HG02885 (cell line): Measurements from ENCODE around the gene ARHGDIA.

Experiments
- ATAC-seq: cut with Tn5 transposase; IDR thresholded peaks from one replicate; pipeline ENCODE4 v1.9.1; 2021; ENCODE audit warnings: mild to moderate bottlenecking; ENCODE audit not compliant: unreplicated experiment, poor library complexity

The ARHGDIA gene

DNA sequence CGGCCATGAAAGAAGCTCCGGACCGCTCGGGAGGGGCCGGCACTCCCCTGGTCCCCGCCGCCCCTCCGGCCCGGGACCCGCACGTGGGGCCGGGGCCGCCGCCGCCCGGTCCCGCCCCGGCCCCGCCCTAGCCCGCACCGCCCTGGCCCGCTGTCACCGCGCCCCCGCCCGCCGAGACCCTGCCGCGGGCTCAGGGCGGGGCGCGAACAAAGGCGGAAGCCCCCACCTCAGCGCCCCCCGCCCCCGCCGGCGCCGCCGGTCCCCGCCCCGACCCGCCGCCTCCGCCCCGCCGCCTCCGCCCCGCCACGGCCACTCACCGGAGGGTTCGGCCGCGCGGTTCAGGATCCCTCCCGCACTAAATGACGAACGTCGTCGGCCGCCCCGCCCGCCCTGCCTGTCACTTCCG lies at the start of gene ARHGDIA:
Gene ARHGDIA, minus strand, starts transcription at position 357 of the 406 bp plus-strand sequence. CDS start 1,407 bp downstream, outside the sequence.
- ATAC-seq = peak; percentile 22

DNA sequence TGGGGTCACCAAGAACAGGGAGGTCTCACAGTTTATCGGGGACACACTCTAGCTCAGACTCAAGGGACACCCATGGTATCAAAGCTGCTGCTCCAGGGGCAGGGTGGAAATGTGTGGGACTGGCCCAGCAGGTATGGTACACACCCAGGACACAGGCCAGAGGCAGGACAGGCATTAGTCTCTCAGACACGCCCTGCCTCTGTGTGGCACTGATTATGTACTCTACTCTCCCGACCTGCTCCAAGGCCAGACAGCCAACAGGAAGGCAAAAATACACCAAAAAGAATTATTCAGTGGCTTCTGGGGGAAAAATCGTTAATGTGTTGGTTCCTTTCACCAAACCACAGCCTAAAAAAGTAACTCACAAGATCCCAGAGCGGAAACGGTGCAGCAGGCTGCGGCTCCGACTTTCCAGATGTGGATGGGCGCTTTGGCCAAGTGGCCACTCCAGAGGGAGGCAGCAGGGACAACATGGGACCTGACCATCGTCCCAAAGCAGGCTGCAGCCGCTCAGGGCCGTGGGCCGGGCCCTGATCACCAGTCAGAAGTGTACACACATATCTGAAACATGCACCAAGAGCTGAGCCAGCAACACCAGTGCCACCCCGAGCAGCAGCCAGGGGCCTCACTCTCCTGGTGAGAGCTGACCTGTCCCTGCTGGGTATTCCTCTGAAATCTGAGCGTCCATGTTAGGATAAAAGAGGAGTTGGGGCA lies 47.9 kb upstream of the ARHGDIA start:
- no peak for ATAC-seq

DNA sequence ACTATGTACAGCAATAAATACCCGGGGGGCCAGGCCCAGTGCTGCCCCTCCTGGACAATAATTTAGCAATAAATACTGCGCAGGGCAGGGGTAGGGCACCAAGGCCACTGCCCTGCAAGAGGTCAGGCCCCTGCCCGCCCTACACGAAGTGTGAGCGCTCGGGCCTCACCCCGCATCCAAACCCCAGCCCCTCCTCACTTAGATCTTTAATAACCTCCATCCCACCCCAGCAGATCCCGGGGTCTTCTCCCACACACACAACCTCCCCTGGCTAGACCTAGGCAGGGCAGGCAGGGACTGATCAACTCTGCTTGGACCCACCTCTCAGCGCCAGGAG lies 47.2 kb upstream of the ARHGDIA start:
- peak; percentile 18 for ATAC-seq

DNA sequence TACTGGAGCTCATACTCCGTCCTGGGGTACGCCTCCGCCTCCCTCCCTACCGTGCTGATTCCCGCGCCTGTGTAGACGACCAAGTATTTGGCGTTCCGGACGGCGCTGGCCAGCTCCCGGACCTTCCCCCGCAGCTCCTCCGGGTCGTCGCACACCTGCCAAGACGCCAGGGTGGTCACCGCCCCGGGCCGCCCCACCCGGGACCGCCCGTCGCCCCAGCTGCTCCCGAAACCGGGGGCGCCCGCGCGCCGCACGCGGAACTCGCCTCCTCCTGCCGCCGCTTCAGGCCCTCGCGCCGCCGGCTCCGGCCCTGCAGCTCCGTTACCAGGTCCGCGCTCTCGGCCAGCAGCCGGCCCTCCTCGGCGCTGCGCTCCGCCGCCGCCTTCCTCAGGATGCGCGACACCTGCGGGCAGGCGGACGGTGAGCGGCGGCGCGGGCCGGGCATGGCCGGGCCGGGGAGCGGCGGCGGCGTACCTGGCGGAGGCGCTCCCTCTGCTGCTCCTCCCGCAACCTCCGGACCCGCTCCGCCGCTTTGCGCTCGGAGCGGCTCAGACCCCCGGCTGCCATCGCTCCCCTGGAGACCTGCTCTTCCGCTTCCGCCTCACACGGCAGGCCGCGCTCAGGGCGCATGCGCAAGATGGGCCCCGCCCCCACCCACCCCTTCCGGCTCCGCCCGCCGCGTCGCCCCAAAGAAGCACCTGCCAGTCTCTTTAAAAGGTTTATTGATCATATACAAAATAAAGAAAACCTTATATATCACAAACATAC lies 46.6 kb upstream of the ARHGDIA start, which contains the start of gene SIRT7:
Gene SIRT7, minus strand, starts transcription at position 612 of the 768 bp plus-strand sequence. Its CDS starts 45 bp downstream, at position 567.
- ATAC-seq = peak; percentile 80

DNA sequence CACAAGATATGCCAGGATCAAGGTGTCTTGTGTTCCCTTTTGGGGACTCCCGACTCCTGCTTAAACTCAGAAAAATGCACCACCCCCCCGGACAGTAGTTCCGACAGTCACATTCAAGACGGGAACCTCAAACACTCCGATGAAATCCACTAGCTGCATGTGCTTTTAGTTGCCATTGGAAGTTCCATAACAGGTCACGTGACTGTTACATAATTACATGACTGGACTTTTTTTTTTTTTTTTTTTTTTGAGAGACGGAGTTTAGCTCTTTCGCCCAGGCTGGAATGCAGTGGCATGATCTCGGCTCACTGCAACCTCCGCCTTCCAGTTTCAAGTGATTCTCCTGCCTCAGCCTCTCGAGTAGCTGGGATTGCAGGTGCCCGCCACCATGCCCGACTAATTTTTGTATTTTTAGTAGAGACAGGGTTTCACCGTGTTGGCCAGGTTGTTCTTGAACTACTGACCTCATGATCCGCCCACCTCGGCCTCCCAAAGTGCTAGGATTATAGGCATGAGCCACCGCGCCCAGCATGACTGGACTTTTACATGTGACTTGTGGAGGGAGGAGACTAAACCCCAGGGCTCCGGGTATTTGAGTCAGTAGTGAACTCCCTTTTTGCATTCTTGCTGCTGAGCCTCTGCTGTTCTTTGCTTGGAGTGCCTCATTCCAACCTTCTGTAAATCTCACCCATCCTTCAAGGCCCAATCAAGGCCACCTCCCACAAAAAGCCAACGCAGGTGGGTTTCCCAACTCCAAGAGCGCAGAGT lies 45.3 kb upstream of the ARHGDIA start:
- no peak for ATAC-seq

DNA sequence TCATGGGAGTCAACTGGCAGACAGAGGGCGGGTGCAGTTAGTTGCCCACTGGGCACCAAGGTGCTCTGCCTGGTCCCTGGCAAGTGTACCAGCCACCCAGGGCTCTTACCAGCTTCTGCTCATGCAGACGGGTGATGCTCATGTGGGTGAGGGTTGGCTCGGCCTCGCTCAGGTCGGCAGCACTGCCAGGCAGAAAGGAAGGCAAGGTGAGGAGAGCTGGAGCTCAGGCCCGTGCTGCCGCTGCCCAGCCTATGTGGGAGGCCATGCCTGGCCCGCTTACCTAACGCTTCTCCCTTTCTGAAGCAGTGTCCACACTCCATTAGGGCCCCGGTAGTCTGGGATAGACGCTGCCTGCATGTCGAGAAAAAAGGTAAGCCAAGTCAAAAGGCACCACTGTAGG lies 44.2 kb upstream of the ARHGDIA start:
- ATAC-seq = no peak

DNA sequence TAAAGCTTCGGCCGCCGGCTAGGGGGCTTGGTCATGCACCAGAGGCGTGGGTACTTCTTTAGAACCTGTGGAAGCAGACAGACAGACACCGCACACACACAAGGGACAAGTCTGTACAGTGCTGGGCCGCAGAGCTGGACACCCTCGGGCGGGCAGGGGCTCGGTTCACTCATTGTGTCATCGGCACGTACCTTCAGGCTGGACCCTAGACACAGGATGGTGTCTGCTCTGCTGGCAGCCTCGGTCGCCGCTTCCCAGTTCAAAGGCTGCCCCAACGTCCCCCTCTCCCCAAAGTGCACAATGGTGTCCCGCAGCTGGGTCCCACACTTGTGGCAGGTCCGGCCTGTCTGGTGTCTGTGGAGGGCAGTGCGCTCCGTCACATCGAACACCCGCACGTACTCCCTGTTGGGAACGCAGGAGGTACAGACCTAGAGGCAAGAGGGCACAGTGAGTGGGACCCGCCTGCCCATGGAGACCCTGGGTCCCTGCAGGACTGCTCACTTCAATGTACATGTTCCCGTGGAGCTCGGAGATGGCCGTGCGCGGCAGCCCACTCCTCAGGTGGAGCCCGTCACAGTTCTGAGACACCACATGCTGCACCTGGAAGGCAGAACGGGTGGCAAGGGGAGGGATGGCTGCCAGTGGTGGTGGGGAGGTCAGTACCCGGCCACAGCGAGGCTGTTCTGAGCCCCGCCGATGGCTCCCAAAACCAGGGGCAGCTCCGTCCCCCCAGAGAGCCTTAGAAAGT lies 43.1 kb upstream of the ARHGDIA start:
- ATAC-seq = no peak

DNA sequence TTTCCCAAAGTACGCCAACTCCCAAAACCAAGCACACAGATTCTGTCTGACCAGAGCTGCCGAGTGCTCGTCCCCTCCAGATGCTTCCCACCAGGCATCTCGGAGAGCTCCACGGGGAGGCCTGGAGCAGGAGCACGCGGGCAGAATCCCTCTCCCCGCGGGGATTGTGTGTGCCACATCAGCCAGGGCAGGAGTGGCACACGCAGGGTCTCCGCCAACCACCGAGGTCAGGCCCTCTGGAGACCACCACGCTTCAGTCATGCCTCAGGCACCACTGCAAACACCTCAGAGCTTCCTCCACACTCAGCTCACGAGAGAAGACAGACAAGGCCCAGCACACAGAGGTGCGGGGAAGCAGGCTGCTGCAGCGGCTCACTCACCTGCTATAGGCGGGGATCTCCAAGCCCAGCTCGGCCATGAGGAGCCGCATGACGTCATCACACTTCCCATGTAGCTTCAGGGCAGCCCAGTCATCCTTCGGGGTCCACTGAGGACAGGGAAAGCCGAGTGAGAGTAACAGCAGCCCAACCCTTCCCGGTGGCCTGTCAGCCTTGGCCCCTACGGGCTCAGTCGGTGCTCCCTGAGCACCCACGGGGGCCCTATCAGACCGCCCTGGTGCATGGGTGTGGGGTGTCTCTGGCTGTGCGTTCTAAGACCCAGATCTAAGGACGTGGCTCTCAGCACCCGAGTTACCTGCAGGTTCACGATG lies 42.4 kb upstream of the ARHGDIA start:
- no peak for ATAC-seq

DNA sequence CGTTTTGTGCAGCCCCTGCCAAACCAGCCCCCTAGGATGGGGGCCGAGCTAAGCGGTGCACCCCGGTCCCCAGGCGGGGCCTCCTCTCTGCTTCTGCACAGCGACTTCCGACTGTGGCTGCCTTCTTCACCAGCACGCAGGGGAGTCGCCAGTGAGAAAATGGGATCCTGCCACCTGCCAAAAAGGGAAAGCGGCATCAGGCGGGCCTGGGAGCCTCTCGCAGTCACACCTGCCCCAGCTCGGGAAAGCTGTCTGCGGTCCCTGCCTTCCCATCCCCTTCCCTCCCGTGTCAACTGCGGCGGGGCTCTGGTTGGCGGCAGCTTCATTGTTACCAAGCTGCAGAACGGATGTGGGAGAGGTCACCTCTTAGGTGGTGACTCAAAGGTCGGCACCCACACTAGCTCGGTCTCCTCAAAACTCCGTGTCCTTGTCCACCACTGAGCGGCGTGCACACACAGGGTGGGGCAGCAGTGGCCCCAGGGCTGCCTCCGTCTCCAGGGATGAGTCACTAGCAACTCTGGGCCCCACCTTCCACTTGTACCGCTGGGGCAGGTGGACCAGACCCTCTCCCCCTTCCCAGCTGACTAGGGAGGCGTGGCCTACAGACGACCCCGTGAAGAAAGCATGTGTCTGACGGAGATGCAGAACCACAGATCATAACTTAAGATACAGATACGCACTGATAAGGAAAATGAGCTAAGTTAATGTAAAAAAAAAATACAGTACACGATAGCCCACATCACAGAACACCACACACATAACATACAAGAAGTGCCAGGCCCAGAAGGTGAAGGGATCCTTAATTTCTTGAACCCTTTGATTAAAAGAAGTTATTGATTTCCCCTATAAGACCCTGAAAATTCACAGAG lies 41.5 kb upstream of the ARHGDIA start:
- ATAC-seq = no peak

DNA sequence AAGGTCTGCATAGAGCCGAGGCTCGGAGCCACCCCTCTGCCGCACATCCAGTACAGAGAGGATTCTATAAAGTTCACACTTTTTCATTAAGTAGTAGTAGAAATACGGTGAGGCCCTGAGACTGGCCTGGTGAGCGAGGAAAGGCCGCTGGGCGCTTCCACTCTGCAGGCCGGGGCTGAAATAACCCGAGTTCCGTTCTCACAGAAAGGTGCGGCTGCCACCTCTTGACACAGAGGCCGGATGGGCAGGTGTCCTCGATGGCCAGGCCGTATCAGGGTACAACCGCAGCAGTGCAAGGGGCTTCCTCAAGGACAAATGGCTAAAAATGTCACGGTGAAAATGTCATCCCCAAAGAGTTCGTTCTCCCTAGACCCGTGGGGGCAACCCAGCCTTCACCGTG lies 40.8 kb upstream of the ARHGDIA start:
- ATAC-seq = no peak

DNA sequence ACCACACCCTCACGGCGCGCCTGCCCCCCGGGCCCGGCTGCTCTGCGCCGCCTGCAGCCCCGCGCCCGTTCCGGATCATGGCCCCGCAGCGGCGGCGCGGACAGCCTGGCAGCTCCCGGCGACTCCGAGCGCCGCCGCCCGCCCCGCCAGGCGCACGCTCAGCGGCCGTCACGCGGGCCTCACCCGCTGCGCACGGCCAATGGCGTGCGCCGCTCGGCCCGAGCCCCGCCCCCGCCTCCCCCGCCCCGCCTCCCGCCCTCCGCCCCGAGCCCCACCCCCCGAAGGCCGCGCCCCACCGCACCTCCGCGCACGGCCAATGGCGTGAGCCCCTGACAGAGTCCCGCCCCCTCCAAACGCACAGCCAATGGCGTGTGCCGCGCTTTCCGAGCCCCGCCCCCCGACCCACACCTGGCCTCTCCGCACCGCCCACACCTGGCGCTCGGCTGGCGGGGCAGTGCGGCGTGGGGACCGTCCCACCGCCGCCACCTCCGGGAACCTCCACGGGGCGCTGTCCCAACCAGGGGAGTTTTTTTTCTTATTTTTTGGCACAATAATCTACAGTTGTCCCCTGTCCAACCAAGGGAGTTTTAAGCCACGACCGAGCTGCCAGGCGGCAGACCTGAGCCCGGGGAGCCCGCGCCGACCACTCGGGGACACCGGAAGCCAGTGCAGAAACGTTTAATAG lies 40.3 kb upstream of the ARHGDIA start, which contains the start of gene PCYT2:
Gene PCYT2, minus strand, starts transcription at position 123 of the 685 bp plus-strand sequence. Its CDS starts 44 bp downstream, at position 79.
- ATAC-seq = peak; percentile 80

DNA sequence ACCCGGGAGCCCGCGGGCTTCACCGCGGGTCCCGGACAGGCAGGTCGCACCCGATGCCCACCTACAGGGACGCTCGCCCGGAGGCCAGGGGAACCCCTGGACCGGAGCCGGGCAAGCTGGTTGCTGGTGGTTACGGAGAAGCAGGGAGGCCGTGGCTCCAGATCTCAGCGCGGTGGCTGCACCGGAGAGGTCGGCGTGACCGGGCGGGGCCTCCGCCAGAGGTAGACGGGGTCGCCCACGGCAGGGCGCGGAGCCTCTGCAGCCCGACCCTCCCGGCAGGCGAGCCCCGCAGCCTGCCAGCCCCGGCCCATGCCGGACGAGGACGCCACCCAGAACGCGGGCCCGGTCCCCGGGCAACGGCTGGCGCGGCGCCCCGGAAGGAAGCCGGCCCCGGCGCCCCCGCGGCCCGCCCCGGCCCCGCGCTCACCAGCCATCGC lies 39.7 kb upstream of the ARHGDIA start:
- ATAC-seq = peak; percentile 41

DNA sequence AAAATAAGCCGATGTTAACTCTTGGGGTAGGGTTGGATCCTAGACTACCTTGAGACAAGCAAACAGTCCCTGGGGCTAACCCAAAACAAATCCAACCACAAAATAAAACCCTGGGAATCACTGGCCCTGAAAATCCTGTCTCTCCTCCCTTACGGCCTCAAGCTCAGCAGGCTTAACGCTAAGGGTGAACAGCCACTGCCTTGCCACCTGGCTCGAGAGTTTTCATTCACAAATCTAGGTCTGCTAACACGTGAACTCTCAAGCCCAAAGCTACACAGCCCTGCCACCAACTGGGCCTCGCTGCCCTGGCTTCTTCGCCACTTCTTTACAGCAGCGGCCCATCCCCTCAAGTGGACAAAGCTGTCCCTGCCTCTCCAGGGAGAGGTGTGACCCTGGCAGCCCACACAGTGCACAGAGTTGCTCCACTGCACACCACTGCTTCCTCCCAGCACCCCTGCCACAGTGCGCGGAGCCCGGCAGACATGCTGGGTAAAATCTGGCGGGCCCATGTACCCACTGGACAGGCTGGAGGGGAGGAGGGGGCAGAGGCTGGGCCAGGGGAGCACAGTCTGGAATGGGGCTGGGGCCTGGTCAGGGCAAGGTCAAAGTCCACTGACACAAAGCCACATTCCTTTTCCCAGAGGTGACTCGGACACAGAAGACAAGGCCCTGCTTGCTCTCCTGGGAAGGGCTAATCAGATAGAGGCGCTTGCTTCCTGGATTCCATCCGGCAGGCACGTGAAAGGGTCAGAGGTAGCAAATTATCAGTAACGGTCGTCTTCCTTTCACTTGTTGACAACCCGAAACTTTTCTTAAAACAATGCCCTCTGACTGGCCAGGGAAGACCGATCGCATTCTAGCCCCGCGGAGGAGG lies 39.1 kb upstream of the ARHGDIA start:
- ATAC-seq = no peak

DNA sequence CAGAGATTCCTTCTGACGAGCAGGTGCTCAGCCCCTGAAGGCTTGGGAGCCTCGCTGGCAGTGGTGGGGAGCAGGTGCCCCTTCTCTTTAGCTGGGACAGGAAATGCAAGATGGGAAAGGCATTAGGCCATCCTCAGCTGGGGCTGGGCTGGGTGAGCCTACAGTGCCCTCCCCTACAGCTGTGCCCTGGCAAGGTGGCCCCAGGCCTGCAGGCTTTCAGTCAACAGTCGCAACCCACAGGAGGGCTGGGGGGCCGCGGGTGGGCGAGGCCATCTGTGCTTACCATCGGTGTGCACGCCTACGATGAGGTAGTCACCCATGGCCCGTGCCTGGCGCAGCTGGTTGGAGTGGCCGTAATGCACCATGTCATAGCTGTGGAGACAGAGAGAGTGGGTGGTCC lies 38.1 kb upstream of the ARHGDIA start:
- no peak for ATAC-seq

DNA sequence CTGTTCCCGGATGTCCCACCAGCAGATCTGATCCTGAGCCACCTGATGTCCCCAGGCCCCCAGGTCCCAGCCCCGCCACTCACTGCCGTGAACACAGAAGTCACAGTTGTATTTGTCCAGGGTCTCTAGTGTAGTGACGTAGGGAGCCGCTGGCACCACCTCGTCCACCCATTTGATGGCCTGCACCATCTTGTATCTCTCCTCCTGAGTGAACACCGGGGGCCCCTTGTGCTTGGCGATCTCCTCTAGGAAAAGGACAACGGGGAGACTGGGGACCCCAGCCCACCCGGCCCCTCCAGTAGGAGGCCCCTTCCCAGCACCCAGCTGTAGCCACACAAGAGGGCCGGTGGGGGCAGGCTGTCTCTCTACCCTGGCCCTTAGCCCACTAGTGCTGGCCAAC lies 37.7 kb upstream of the ARHGDIA start:
- no peak for ATAC-seq

DNA sequence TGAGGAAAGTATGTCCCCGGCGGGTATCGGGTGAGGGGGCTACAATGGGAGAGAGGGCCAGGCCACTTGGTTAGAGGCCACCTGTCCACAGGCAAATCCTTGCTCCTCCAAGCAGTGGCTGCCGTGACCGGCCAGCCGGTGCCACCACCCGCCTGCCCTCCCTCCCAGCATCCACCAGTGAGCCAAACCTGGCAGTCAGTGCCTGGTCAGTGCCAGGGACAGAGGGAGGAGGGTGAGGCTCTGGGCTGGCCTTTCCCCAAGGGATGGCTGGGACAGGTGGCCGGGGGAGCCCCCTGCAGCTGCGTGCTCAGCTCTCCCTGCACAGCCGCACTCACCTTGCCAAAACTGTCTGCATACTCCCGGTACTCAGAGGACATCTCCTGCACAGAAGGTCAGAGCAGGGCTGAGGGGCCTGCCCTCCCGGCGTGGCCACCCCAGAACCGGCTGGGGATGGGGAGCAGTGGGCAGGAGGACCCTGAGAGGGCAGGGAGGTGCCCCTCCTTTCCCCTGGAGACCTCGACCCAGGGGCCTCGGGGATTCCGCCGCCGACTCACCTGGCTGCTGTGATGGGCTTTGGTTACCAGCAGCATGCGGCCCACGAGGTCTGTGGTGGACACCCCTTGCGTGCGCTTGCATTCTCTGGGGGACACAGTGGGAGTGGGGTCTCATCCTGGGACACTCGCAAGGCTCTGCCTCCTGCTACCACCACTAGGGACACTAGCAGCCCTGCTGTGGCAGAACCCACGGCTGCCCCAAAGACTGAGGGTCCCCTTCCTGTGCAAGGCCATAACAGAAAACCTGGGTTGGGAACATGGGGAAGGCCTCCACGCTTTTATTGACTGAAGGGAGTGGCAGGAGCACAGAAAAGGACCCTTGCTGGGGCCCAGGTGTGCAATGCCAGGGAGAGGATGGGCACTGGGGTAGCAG lies 36.3 kb upstream of the ARHGDIA start:
- ATAC-seq = no peak
